Endothelial cell (in vitro differentiated cells): ENCODE data around the gene FGL2. TPM values are rescaled to one million over a fixed set of nuclear protein-coding genes. Genes with fewer than 3 reads are reported as not detected.

ENCODE experiments used
- DNase-seq: peaks from one replicate; pipeline ENCODE4 v3.0.0; 2021; ENCODE audit warnings: low spot score
- H3K27ac Mint-ChIP-seq: one replicate; pipeline ENCODE4 v1.8.0; 2021; ENCODE audit warnings: mixed read lengths, inconsistent platforms; ENCODE audit not compliant: unreplicated experiment
- H3K27me3 Mint-ChIP-seq: one replicate; pipeline ENCODE4 v1.8.0; 2021; ENCODE audit warnings: mild to moderate bottlenecking, moderate library complexity, mixed read lengths, inconsistent platforms; ENCODE audit not compliant: unreplicated experiment
- H3K36me3 Mint-ChIP-seq: one replicate; pipeline ENCODE4 v1.8.0; 2021; ENCODE audit warnings: mild to moderate bottlenecking, low read depth, mixed read lengths, inconsistent platforms; ENCODE audit not compliant: unreplicated experiment
- H3K4me1 Mint-ChIP-seq: one replicate; pipeline ENCODE4 v1.8.0; 2021; ENCODE audit warnings: mild to moderate bottlenecking, mixed read lengths, inconsistent platforms; ENCODE audit not compliant: unreplicated experiment
- H3K4me3 Mint-ChIP-seq: one replicate; pipeline ENCODE4 v1.8.0; 2021; ENCODE audit warnings: mild to moderate bottlenecking, mixed read lengths, inconsistent platforms; ENCODE audit not compliant: unreplicated experiment
- H3K9me3 Mint-ChIP-seq: one replicate; pipeline ENCODE4 v1.8.0; 2021; ENCODE audit warnings: mixed read lengths, inconsistent platforms; ENCODE audit not compliant: unreplicated experiment
- total RNA-seq: library from RNA; stranded (reverse); fragmentation: NEBNext Ultra II Directional; extraction: Animal tissue kit (Norgen Biotek cat#: 25700); gene quantifications from one replicate; pipeline ENCODE4 v1.2.1, GENCODE V29; 2021; ENCODE audit not compliant: unreplicated experiment
- TF ChIP-seq, protein P1 (sequence below): fragments of 200-600 bp; sonication (generic); IDR thresholded peaks from one replicate; pipeline ENCODE4 v1.5.0; 2021; ENCODE audit warnings: antibody characterized with exemption; ENCODE audit not compliant: unreplicated experiment

Gene FGL2
- total RNA-seq, 1 donor from 2014 or later = not detected

DNA sequence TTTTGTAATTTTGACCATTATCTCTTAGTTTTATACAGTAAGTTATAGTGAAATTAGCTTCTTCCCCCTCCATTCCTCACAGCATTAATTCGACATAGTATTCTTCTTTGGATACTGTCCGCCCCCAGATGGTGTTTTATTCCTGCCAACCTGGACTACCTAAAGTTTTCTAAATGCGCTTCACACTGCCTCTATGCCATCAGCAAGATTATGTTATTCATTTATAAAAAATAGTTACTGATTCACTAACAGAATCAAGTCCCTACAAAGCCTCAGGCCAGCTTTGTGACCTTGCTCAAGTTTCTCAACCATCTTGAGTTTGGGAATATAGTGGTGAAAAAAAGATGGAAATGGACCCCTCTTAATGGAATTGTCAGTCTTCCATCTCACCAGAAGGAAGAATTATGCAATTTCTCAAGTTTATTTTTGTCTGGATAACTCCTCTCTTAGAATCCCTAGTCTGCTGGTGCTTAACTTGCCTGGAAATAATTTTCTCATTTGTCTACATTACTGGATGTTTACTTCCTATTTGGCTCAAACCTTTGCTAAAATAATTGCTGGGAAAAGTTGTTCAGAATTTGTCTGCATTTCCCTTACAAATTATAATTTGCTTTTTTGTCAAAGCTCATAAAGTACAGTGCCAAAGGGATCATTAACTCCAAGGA lies 16.7 kb upstream of the FGL2 start:
- H3K4me3 Mint-ChIP-seq = no peak overlapping the region
- peaks cover 13% of the 10 kb centered on the region for H3K36me3 Mint-ChIP-seq
- no peak overlapping the region for H3K27ac Mint-ChIP-seq
- peaks cover 9% of the 10 kb centered on the region for H3K9me3 Mint-ChIP-seq
- no peak for DNase-seq
- peaks cover 2% of the 10 kb centered on the region for H3K27me3 Mint-ChIP-seq
- H3K4me1 Mint-ChIP-seq = no peaks in the 10 kb centered on the region
- TF ChIP-seq, protein P1, sequence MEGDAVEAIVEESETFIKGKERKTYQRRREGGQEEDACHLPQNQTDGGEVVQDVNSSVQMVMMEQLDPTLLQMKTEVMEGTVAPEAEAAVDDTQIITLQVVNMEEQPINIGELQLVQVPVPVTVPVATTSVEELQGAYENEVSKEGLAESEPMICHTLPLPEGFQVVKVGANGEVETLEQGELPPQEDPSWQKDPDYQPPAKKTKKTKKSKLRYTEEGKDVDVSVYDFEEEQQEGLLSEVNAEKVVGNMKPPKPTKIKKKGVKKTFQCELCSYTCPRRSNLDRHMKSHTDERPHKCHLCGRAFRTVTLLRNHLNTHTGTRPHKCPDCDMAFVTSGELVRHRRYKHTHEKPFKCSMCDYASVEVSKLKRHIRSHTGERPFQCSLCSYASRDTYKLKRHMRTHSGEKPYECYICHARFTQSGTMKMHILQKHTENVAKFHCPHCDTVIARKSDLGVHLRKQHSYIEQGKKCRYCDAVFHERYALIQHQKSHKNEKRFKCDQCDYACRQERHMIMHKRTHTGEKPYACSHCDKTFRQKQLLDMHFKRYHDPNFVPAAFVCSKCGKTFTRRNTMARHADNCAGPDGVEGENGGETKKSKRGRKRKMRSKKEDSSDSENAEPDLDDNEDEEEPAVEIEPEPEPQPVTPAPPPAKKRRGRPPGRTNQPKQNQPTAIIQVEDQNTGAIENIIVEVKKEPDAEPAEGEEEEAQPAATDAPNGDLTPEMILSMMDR = no peak

DNA sequence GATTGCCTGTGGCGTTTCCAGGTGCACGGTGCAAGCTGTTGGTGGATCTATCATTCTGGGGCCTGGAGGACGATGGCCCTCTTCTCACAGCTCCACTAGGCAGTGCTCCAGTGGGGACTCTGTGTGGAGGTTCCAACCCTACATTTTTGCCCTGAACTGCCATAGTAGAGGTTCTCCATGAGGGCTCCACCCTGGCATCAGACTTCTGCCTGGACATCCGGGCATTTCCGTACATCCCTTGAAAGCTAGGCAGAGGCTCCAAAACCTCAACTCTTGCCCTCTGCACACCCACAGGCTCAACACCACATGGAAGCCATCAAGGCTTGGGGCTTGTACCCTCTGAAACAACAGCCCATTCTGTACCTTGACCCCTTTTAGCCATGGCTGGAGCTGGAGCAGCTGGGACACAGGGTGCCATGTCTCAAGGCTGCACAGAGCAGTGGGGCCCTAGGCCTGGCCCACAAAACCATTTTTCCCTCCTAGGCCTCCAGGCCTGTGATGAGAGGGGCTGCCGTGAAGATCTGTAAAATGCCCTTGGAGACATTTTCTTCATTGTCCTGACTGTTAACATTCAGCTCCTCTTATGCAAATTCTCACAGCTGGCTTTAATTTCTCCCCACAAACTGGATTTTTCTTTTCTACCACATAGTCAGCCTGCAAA lies 10.0 kb upstream of the FGL2 start:
- no peak for DNase-seq
- no peak overlapping the region for H3K4me3 Mint-ChIP-seq
- no peak overlapping the region for H3K27ac Mint-ChIP-seq
- H3K27me3 Mint-ChIP-seq = peaks cover 5% of the 10 kb centered on the region
- H3K36me3 Mint-ChIP-seq = peaks cover 19% of the 10 kb centered on the region
- TF ChIP-seq, protein P1 = no peak
- H3K4me1 Mint-ChIP-seq = no peaks in the 10 kb centered on the region
- peaks cover 16% of the 10 kb centered on the region for H3K9me3 Mint-ChIP-seq

DNA sequence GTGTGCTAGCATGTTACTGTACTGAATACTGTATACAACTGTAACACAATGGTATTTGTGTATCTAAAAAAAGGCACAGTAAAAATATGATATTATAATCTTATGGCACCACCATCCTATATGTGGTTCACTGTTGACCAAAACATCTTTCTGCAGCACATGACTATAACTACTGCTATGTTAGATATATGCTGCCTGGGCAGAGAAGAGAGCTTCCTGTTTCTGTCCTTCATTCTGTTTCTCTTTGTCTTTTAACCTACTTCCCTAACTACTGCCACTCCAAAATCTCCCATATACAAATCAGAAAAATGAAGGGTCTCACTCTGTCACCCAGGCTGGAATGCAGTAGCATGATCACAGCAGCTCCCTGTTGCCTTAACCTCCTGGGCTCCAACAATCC lies 8.8 kb upstream of the FGL2 start:
- Mint-ChIP-seq H3K4me1 (no peaks in the 10 kb centered on the region), H3K36me3 (peaks cover 19% of the 10 kb centered on the region), H3K9me3 (peaks cover 16% of the 10 kb centered on the region), H3K27ac (no peak overlapping the region), H3K4me3 (no peak overlapping the region), H3K27me3 (peaks cover 5% of the 10 kb centered on the region)
- DNase-seq = no peak
- TF ChIP-seq, protein P1 = no peak

DNA sequence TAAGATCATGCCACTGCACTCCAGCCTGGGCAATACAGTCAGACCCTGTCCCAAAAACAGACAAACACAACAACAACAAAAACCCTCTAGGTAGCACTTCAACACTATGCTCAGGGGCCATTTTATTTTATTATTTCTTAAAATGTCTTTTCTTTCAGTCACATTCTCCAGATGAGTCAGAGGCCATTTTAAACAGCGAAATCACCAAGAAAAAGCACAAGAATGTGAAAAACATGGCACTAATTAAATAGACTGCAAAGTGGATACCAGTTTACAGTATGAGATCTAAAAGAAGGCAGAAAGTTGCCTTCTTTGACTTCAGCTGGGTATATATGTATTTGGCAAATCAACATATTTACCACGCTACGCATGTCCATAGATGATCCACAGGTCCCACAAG lies 6.1 kb upstream of the FGL2 start:
- DNase-seq = no peak
- Mint-ChIP-seq H3K36me3 (peaks cover 19% of the 10 kb centered on the region), H3K4me3 (no peak overlapping the region), H3K4me1 (no peaks in the 10 kb centered on the region), H3K9me3 (peaks cover 16% of the 10 kb centered on the region), H3K27ac (no peak overlapping the region), H3K27me3 (peaks cover 5% of the 10 kb centered on the region)
- TF ChIP-seq, protein P1 = no peak

DNA sequence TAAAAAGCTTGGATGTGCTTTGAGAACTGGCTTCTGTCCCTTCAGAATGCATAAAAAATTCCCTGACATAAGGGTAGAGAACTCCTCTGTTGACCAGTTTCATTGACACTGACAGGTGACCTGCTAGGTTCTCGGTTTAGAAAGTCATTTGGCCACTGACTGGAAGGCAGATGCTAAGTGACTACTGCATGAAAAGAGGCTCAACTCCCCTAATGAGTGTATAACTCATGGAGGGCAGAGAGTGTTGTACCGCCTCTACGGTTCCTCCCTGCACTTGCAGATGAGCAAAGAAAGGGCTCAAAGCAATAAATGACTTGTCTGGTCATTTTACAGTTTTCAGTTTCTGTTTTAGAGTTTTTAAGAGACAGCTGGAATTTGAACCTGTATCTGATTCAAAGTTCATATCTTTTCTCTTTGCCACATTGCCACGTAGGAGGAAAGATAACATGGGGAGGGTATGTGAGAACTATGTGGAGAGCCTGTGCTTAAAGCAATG lies 2.9 kb upstream of the FGL2 start:
- H3K4me1 Mint-ChIP-seq = peaks cover 5% of the 10 kb centered on the region
- H3K4me3 Mint-ChIP-seq = no peak overlapping the region
- H3K36me3 Mint-ChIP-seq = no peaks in the 10 kb centered on the region
- H3K27me3 Mint-ChIP-seq = no peaks in the 10 kb centered on the region
- no peak for DNase-seq
- H3K9me3 Mint-ChIP-seq = no peaks in the 10 kb centered on the region
- TF ChIP-seq, protein P1 = no peak
- H3K27ac Mint-ChIP-seq = no peak overlapping the region
